Measurements from ENCODE around the gene TNKS1BP1.

Gene TNKS1BP1

DNA sequence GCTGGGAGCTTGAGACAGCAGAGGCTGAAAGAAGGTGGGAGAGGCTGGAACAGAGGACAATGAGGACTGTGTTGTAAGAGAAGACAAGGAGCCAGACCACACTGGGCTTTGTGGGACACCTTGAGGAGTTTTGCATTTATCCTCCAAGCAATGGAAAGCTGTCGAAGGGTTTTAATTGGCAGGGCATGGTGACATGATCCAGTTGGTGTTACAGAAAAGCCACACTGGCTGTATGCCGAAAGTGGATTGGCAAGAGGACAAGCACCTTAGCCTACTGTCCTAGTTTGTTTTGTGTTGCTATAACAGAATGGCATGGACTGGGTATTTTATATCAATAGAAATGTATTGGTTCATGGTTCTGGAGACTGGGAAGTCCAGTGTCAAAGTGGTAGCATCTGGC is 73.7 kb downstream of the TNKS1BP1 start:
- DNase-seq, result no peak

Data from kidney glomerular epithelial cell (primary cell).